T-helper 2 cell (primary cell): ENCODE results near the gene HDGF.

Experiments used
- DNase-seq, 5 experiments: peaks; one replicate each; pipeline versions ENCODE4 v3.0.0 to v3.0.0-alpha.2; 2012 to 2022

The HDGF gene

DNA sequence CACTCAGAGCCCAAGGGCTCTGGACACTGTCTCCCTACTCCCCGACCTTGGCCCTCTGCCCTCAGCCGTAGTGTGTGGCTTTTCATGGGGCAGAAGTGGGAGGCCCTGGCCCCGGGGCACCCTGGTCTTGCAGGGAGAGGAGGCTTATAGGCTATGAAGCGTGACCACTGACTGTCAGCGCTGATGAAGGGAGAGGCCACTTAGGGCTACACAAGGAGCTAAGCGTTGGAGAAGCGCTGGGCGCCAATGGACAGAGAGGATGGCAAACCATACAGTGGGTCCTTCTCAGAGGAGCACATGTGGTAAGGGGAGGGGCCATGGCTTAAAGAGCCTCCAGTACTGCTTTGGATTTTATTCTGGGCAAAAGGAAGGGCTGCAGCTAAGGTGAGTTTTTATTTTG lies 54.0 kb downstream of the HDGF start:
- no peak for DNase-seq

- DNase-seq: no peak
Observed at GRCh38 chr1:156696755-156697154, 54.7 kb downstream of the HDGF start.

- no peak for DNase-seq
Observed at GRCh38 chr1:156694690-156694962, 56.8 kb downstream of the HDGF start.

DNA sequence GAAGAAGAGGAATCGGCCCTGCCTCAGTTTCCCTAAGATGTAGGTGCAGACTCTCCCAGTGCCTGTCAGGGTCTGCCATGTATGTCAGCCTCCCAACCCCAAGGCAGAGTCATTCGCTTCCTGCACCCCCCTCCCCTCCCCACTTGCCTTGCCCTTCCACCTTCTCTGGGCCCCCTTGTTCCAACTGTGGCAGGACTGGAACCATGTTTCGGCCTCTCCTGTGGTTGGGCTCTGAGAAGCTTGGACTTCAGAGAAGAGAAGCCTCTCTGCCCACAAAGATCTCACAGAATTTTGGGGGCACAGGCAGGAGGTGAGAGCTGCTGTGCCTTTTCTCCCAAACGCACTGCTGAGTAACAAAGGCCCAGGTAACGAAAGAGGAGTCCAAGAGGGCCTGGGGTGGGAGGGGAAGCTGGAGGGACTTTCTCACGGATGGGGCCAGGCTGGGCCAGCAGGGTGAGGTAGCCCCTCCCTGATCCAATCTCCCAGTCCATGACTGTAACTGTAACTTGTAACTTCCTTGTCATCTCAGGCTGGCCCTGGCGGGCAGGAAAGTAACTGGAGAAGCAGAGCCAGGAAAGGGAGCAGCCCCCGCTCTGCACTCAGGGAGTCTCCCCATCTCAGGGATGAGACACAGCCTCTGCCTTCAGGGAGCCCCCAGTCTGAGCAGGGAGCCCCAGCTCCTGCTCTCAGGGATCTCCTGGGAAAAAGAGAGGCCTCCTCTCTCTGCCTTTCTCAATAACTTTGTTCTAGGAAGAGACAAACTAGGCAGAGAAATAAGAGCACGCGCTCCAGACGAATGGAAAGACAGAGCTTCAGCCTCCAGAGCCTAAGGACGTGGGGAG lies 57.4 kb downstream of the HDGF start:
- DNase-seq: no peak

GRCh38 chr1:156692925-156693847 lies 58.3 kb downstream of the HDGF start:
- peak in 1 of 5 experiments; percentile 40 for DNase-seq

DNA sequence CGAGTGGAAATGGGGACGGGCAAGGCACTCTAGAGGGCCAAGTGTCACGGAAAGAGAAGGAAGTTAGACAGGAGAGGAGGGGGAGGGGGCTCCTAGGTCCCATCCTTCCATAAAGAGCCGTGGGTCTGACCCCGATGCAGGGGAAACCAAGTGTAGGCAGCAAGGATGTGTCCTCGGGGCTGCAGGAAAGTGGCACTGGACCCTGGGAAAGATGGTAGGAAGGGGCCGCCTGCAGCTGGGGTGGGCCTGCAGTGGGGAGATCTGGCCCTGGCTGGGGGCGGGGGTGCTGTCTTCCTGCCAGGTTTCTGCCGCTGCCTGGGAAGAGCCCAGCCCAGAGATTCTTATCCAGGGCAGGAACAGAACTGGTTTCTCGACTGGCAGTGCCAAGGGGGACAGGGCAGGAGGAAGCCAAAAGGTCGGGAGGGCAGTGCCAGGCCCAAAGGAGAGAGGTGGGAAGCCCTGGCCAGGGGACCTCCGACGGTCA lies 59.0 kb downstream of the HDGF start:
- no peak for DNase-seq
